ENCODE data around the gene ACTR8.

ACTR8 gene

DNA sequence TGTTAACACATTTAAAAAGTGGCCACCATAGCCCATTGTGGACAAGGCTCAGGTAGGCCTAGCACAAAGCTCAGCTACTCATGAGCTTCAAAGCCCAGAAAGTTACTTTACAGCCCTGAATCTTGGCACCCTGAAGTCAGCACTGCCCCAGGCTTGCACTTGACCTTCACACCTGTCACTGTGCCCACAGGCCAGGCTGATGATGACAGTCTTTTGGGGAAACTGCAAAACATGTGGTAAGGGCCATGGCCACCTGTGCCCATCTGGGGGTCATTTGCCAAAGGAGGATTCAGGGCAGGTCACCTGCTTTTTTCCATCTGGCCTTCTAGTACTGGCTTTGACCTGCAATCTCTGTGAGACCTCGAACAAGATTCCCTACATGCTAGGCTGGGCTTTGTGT lies 46.7 kb downstream of the ACTR8 start:
- DNase-seq (ENCODE audit: low read depth): no peak

DNA sequence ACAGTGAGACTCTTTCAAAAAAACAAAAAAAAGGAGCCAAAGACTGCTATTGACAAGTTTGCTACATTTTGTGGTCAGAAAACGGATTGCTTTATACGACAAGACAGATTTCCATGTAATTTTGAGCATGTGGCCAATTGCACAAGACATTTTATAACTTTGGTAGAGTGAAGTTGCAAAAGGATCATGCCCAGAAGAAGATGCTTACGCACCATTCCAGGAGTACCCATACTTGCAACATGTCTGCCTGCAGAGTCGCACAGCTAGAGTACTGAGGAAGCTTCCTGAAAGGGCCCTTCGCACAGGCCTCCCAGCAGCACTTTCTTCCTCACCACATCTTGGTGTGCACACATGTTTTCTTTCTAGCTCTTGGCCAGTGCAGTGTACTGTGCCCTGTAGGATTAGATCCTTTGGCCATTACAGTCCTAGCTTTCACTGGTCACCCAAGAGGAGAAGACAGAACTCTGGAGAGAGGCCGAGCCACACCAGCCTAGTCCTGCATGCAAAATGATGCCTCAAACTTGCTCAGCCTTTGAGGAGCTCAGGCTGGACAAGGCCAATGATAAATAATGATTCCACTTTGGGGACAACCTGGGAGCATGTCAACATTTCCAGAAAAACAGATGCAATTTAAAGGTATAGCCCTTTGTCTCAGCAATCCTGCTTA lies 47.4 kb downstream of the ACTR8 start:
- no peak for DNase-seq (ENCODE audit: low read depth)

DNA sequence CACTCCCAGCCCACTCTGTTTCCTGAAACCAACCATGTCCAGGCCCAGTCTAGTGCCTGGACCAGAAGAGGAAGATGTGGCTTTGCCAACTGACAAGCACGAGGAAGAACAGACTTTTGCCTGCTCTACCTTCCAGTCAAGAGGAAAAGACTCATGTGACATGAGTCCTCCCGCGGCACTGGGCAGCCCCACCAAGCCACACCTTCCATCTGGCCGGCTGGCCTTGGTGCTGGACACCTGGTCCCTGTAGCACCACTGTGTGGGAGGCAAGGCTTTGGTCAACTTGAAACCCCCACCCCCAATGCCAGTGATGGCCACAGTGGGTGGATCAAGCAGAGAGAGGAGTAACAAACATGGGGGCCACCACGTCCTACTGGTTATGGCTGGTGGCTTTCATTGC lies 48.3 kb downstream of the ACTR8 start:
- DNase-seq (ENCODE audit: low read depth): no peak

DNA sequence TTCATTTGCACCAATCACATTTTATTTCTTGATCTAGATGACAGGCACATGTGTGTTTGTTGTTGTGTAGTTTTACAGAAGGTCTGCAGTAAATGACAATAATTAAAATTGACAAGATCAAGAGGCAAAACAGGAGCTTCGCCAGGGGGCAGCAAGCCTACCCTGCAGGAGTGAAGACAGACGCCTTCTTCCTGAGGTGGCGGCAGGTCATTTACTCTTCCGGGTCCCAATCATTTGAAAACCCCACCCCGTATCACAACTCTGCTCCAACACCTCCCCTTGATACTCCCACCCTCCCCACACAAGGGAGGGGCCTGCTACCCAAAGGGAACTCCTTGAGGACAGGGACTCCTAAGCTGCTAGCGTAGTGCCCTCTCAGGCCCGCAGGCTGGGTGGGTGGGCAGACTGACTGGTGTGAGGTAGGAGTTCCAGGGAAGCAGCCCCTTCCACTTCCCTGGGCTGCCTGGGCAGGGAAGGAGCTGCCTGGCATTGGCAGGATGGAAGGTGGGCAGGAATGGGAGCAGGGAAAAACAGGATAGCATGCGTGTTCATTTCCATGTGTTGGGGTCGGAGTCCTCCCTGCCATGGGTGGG lies 48.8 kb downstream of the ACTR8 start:
- DNase-seq (ENCODE audit: low read depth): no peak

DNA sequence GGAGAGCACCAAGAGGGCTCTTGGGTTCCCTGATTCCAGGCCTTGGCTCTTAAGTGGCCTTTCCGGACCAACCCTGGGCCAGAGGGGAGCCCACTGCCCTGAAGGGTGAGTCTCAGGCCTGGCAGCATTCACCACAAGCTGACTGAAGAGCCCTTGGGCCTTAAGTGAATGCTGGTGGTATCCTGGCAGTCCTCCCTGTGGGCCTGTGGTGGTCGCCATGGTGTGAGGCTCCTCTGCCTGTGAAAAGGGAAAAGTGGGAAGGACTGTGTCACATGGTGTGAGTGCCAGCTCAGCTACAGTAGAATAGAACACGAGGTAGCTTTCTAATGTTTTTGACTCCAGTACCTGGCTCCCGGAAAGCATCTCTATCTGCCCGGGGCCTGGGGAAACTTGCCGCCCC lies 51.0 kb downstream of the ACTR8 start:
- no peak for DNase-seq (ENCODE audit: low read depth)

DNA sequence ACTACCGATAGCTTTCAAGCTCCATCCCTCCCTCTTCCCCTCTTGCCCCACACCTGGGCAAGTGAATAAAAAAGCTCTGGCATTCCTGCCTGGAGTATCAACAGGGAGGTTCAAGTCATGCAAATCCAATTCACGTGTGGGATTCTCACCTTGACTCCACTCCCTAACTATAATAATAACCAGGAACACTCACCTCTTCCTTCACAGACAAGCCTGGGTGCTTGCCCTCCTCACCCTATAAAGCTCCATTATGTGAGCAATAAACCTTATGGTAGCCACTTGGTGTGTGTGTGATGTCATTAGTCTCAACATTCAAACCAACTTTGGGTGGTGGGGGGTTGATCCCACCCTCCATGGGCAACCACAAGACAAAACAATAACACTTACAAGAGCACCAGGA lies 52.3 kb downstream of the ACTR8 start:
- DNase-seq (ENCODE audit: low read depth): no peak

DNA sequence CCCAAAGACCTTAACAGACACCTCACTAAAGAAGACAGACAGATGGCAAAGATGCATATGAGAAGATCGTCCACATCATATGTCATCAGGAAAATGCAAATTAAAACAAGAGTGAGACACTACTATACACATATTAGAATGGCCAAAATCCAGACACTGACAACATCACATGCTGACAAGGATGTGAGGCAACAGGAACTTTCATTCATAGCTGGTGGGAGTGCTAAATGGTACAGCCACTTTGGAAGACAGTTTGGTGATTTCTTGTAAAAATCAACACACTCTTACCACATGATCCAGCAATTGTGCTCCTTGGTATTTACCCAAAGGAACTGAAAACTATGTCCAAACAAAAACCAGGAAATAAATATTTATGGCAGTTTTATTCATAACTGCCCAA lies 53.4 kb downstream of the ACTR8 start:
- DNase-seq (ENCODE audit: low read depth): no peak

DNA sequence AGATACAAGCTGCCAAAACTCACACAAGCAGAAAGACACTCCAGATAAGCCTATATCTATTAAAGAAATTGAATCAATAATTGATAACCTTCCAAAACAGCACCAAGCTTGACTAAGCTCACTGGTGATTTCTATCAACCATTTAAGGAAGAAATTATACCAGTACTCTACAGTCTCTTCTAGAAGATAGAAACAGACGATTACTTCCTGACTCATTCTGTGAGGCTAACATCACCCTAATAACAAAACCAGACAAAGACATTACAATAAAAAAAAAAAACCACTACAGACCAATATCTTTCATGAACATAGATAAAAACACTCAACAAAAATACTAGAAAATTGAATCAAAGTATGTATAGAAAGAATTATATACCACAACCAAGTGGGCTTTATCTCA lies 55.9 kb downstream of the ACTR8 start:
- no peak for DNase-seq (ENCODE audit: low read depth)

DNA sequence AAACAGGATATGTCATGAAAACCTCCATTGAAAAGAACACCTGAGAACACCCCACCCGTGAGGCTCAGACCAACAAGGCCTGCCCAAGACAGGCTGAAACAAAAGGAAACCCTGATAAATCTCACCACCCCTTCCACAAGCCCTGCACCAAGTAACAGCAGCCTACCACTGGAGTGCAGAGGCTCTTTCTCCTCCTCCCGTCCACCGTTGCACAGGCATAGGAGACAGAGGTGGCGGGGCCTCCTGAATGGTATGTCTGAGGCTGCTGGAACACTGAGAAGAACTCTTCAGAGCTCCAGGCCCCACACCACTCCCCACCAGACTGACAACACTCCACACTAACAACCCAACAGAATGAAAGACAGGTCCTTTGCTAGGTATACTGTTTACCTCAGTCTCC lies 57.2 kb downstream of the ACTR8 start:
- no peak for DNase-seq (ENCODE audit: low read depth)

DNA sequence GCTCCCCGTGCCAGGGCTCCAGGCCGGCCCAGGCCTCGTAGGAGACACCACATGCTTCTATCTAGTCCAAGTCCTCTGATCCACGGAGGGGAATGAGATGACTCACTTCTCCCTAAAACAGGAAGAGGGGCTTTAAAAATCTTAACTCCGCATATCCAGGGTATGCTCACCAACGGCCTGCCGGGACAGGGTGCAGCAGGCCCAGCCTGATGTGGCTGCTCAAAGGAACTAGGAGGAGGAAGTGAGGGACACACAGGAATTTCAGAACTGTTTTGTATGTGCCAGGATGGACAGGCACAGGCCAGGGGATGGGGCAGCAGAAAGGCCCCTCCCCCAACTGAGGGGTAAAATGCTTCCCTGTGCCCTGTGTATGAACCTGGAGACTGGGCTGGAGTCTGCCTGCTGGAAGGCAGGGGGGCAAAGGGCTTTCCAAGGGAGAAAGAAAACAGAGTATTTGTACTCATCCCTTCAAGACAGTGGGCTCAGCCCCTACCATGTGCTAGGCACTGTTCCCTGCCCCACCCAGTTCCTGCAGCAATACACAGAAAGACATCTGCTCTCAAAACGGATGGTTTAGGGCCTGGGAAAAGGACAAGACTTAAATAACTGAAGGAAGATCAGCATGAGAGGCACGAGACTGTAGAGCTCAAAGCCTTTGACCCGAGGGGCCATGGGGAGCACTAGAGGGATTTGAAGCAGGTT lies 57.8 kb downstream of the ACTR8 start:
- no peak for DNase-seq (ENCODE audit: low read depth)

DNA sequence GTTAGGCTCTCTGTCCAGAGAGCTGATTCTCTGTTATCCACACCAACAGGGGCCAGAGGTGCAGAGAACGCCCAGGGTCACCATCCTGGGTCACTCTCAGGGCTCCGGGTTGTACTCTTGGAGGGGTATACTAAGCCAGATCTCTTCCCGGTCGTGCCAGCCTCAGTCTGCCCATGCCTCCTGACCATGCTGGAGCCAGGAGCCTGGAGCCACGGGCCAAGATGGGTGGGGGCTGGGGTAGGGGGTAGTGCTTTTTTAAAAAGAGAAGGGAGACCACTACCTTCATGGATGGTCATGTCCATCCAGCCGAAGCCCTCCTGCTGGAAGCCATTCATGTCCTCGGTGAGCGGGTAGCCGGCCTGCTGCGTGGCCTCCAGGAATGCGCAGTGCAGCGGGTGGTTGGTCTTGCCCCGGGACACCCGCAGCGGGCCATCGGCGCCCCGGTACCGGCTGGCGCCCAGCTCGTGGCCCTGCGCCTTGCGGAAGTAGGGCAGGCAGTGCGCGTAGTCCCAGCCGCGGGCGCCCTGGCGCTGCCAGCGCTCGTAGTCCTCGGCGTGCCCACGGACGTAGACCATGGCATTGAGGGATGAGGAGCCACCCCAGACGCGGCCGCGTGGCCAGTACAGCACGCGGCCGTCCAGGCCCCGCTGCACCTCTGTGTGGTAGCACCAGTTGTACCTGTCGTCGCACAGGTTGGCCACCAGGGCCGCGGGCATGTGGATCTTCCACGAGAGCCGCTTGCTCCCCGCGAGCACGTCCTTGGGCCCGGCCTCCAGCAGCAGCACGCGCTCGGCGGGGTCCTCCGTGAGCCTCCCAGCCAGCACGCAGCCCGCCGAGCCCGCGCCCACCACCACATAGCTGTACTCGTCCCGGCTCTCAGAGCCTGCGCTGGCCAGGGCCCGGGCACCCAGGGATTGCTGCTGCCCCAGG lies 58.7 kb downstream of the ACTR8 start:
- no peak for DNase-seq (ENCODE audit: low read depth)

DNA sequence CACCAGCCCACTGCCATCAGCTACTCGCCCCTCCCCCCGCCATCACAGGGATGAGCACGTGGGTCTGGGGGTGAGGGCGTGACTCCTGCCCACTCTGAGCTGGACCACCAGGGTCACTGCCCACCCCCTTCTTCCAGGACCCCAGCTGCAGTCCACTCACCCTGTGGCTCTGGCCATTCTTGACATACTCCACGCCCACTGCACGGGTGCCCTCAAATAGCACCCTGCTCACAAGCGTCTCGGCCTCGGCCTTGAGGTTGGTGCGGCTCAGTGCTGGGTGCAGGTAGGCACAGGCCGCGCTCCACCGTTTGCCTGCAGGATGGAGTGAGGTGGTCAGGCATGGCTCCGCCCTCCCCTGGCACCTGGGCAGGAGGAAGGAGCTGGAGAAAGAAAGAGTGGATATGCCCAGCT lies 59.6 kb downstream of the ACTR8 start:
- no peak for DNase-seq (ENCODE audit: low read depth)

DNA sequence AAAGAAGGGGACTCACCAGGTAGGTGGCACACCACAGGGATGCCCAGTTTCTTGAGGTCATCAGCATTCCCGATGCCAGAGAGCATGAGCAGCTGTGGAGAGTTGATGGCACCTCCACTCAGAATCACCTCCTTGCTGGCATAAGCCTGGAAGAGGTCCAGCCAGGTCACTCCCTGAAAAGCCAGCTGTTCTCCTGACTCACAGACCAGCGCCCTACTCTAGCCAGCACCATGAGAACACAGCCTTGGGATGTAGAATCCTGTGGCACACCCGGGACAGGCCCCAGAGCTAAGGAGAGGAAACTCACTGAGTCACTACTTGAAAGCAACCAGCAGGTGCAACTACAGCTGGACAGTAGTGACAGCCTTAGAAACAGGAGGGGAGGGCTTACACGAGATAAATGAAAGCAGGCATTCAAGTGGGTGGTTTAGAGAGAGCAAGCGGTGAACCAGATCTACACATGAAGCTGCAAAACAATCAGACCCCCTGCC lies 60.3 kb downstream of the ACTR8 start:
- DNase-seq (ENCODE audit: low read depth): no peak

DNA sequence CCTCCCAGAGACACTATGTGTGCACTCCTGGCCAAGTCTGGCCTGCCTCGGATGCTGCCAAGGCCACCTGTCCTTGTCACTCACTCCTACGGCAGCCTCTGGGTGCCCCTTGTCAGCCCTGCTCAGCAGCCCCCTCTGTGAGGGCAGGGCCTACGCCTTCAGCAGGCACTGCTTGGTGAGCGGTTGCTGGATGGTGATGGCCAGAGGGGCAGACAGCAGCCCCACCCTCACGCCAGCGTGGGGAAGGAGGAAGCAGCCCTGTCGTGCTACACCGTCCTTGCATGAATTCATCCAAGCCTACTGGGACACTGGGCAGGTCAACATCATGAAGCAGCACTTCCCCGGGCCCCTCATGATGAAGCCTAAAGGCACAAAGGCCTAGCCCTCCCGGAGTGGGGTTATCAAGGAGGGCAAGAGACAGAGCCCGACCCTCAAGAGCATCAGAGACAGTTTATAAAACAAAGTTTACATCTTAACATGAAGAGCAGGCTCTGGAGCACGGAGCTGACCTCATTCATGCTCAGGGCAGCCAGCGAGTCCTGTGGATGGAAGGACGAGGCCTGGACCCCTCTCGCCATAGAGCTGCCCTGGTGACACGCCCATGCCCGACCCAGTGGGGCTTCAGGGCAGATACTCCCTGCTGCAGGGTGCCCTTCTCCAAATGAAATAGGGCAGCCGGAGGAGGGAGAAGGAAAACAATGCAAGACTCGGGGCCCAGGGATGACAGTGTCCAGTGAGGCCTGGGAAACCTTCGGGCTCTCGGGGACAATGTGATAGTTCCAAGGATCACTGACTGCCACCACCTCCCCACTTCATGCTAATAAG lies 61.0 kb downstream of the ACTR8 start:
- no peak for DNase-seq (ENCODE audit: low read depth)

DNA sequence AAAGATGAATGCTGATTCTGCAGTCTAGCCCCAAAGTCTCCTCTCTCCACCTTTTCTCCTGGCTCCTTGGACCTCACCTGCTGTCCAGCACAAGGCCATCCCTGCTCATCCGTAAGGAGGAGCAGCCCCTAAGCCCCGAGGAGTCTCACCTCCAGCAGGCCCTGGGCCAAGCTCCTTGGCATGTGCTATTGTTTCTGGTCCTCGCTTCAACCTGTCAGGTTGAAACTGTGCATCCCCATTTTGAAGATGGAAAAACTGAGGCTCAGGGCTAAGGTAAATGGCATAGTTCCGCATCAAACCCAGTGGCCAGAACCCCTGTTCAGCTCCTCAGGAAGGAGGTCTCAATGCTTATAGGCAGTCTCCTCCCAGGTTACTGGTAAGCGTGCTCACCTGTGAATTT lies 61.9 kb downstream of the ACTR8 start:
- DNase-seq (ENCODE audit: low read depth): no peak

DNA sequence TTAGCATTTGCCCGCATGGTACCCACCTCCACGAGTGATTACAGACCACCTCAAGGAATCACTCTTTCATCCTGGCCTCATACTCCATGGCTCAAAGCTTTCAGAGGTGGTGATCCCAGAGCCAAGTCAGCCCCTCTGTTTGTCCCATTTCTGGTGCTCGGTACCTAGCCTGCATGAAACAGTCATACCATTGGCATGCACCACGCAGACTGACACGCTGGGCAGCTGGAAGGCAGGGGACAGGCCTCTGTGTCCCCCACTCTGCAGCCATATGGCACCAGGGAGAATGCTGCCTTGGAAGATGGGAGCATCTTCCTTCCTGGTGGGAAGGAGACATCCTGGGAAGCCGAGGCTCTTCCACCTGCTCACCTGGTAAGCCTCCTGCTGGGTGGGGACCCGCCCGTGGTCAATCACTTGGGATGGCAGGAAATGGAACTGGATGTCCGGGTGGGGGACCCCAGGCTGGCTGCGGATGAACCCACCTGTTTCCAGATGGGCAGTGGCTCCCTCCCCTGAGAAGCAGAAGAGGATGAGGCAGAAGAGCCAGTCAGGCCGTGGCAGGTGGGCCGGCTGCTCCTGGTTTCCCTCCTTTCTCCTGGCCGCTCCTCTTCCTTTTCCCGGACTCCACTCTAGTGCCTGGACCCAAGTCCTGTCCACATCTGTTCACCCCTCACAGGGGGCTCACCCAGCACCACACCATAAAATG lies 62.6 kb downstream of the ACTR8 start:
- DNase-seq (ENCODE audit: low read depth): no peak

DNA sequence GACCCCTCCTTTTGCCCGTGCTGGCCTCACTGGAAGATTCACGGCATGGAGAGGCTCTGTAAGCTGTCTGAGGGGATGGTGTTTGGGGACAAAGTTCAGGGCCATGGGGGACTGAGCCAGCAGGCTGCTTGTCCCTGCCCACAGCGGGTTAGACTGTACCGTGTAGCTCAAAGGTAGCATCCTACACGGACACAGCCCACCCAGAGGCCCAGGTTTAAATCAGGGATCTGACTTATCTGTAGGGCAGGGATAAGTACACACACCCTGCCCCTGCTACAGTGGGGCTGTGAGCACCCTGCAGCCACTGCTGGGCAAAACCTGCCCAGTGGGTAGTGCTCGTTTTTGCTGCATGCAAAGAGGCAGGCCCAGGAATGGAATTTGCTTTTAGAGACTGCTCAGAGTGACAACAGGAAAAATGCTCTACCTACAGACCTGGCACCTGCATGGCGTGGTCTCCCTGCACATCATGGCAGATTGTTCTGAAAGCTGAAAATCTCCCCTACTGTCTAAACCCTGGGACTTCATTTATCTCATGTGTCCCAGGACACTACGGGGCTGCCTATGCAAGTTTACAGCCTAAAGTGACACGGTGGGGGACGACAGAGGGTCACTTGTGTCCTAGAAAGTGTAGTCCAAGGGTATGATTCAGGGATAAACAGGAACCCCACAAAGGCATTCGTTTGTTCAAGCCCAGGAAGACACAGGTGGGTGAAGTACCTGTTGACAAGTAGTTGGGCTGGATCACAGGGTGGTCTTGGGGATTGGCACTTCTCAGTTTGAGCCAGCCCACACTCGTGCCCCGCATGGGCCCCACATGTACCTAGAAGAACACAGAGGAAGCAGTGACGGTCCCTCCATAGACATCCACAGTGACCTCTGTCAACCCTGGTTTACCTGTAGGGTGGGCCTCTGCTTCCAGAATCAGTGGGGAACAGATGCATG lies 63.5 kb downstream of the ACTR8 start:
- DNase-seq (ENCODE audit: low read depth): no peak

DNA sequence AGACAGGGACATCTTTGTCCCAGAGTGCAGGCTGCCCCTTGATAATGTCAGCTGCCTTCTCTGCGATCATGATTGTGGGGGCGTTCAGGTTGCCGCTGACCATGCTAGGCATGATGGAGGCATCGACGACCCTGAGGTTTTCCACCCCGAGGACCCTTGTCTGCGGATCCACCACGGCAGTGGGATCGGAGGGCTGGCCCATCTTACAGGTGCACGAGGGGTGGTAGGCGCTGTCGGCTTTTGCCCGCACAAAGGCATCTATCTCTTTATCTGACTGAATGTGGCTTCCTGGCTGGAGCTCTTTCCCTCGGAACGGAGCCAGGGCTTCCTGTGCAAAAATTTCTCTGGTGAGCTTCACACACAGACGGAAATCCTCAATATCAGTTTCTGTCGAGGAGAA lies 64.1 kb downstream of the ACTR8 start:
- DNase-seq (ENCODE audit: low read depth): no peak

DNA sequence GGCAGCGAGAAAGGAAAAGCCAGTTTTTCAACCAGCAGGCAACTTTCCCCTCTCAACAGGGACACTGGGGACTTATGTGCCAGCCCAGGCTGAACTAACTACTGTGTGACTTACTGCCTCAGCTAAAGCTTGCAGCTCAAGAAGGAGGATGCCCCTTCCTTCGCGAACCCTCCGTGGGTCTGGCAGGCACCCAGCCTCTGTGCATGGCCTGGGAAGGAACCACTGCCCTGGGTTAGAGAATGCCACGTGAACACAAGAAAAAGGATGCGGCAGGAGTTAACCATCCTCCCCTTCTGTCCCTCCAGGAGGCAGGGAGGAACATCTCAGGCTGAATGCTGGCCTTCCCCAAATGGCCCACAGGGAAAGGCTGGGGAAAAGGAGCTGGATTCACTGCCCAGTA lies 64.7 kb downstream of the ACTR8 start:
- DNase-seq (ENCODE audit: low read depth): no peak

Data from stimulated activated CD8-positive, alpha-beta memory T cell treated with anti-CD3 and anti-CD28 coated beads, Interleukin-7, amount 100 ng/mL, for 24 hours (primary cell).